Measurements from ENCODE around the gene ATP8A1.

ATP8A1 gene

DNA sequence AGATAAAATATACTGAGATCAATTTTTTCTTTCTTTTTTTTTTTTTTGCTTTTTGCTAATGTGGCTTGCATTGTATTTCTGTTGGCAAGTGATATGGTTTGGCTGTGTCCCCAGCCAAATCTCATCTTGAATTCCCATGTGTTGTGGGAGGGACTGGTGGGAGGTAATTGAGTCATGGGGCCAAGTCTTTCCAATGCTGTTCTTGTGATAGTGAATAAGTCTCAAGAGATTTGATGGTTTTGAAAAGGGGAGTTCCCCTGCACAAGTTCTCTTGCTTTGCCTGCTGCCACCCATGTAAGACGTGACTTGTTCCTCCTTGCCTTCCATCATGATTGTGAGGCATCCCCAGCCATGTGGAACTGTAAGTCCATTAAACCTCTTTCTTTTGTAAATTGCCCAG, 195.7 kb downstream of the ATP8A1 start:
- DNase-seq, result peak; percentile 7

DNA sequence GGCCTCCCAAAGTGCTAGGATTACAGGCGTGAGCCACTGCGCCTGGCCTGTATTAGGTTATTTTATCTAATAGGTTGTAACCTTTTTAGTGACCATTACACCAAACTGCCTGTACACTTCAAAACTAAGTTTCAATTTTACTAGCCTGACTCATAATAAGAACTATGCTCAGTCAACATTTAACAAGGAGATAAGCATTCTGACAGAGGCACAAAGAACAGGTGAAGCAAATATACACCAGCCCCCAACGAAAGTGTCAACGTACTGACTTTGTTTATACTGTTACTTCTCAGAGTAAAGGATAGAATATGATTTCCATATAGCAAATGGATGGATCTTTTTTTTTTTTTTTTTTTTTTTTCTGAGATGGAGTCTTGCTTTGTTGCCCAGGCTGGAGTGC, 196.9 kb downstream of the ATP8A1 start:
- DNase-seq, result no peak

DNA sequence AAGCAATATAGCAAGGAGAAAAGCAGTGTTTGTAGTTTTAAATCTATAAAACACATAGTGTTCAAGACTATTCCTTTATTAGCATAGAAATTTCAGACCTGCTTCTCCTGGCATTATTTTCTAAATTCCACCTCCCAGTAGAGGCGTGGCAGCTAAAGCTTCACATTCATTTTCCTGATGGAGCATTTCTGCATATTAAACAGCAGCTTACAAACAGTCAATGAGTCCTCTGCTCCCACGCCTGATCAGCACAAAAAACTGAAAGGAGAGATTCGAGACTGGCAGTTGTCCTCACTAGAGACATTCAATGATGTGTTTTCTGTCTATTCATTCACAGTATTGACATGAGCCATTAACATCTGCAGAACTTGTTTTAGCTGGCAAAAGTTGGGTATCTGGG, 198.2 kb downstream of the ATP8A1 start:
- DNase-seq, result no peak

DNA sequence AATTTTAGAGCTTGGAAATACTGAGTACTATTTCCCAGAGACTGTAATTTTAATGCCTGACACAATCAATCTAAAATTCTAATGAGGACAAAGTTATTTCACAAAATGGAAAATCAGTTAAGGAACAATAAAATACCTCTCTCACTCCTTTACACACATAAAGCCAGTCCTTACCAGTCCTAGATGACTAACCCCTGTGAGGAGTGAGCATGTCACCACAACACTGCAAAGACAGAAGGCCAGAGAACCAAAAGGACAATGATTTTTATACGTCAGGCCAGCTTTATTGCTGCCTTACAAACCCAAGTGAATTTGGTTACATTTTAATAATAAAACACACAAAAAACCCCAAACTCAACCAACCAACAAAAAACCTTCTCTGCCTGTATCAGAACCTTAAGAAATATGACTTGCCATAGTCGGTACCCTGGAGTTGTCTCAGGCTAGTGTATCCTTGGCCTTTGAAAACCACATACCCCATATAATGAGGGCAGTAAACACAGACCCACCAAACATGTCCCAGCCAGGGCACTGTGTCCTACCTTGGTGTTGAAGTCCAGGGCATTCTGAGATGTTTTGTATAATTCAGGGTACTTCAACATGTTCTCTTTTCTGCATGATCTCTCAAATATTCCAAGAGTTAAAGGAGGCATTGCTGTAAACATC, 202.0 kb downstream of the ATP8A1 start:
- DNase-seq, result no peak

DNA sequence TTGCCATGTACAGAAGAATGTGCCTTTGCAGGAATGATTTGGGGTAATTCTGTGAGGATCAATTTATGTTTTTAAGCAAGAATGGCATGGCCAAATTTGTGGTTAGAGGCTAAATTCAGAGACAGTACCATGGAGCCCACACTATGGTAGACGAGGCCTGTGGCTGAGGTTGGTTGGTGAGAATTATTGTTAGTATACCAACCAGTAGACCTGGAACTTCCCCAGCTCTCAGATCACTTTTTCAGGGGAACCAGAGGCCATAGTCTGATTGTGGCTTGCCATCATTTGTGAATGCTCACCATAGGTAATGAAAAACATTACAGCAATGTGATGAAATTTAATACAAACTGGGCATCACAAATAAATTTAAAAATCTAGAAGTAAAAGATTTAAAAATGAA, 203.3 kb downstream of the ATP8A1 start:
- no peak for DNase-seq

DNA sequence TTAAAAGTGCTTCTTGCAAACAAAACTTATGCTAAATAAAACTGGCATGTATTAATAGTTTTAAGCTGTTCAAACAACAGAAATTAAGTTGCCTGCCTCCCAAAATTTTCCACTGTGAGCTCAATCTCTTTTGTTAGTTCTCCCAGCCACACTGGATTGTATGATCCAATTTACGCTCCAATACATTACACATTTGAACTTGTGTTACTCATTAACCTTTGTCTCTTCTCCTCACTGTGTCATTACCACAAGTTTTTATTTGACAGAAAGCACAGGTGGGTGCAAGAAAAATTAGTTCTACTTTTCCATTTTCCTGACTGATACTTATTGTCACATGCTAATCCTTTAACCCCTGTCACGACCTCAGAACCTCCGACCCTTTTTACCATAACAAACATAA, 204.1 kb downstream of the ATP8A1 start:
- DNase-seq, result no peak

DNA sequence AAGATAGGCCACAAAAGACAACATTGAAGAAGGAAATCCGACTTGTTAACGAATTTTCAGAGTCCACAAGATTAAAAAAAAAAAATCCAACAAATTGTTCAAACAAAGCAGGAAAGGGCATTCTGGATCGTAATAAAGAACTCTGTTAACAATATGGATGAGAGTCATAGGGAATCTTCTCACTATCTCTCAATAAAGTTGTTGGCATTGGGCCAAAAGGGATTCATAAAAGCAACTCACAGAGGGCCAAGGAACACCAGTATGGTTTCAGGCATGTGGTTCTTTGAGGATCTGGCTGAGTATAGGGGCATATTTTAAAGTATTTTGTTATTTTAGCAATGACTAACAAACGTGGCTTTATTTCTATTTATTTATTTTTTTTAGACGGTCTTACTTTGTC, 210.1 kb downstream of the ATP8A1 start:
- no peak for DNase-seq

DNA sequence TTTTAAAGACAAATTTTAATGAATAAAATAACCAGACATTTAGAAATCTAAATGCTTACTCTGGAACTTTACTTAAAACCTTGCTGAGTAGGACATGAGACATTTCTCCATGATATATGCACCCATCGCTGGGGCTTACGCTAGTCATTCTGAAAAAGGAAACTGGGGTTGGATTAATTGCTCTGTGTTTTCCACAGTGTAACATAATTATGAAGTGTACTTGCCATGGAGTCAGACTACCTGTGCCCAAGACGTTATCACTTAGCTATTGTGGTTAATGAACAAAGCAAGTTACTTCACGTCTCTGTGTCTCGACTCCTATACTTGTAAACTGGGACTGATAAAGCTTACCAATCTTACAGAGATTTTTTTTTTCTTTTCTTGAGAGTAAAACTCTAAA, 211.9 kb downstream of the ATP8A1 start:
- no peak for DNase-seq

DNA sequence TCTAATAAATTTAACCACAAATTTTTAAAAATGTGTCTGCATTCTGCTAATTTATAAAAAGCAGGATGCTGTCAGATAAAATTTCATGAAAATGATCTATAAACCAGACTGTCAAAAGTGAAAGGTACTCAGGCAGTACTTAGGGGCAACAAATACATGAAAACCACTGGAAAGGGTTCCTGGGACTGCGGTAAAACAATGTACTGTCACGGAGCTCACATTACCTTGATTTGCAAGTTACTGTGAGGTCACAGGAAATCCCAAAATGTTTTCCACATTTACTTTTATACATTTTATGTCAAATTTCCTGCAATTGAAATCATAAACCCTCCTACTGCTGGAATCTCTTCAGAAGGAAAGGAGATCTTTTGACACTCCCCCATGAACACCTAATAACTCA, 214.3 kb downstream of the ATP8A1 start:
- no peak for DNase-seq

DNA sequence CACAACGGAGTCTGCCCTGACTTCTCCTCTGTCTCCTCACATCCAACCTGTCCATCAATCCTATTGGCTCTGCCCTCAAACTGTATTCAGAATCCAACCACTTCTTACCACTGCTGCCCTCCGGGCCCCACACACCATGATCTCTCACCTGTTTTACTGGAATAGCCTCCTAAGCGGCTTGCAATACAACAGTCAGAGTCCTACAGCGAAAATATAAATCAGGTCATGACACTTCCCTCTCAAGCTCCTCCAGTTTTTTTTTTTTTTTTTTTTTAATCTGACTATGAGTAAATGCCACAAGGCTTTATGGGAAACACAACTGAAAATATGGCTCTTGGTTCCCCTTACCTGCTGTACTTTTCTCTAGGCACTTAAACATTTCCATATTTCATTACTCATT, 216.8 kb downstream of the ATP8A1 start:
- DNase-seq, result no peak

DNA sequence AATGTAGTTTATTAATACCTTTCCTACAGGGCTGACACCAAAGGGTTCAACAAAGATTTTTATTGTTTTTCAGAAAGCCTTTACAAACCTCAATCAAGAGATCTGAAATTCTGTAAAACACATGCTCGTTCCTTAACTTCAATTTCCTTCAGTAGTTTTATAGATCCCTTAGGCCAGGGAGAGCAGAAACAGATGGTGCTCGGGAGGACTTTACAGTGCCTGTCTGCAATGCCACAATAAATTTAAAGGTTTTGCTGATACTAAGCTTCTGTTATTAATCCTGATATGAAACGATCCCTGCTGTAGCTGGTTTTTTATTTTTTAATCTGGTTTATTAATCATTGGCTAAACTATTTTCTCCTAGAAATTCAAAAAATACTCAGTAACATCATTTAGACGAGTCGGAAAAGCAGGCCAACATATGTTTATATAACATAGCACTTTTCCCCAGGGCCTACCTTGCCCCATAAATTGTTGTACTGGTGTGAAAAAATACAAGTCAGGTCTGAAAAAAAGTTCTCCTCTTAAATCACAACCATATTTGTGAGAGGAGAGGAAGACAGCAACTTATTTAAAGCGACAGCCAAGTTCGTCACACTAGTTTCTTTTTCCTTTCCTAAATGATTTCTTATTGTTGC, 219.9 kb downstream of the ATP8A1 start:
- no peak for DNase-seq

DNA sequence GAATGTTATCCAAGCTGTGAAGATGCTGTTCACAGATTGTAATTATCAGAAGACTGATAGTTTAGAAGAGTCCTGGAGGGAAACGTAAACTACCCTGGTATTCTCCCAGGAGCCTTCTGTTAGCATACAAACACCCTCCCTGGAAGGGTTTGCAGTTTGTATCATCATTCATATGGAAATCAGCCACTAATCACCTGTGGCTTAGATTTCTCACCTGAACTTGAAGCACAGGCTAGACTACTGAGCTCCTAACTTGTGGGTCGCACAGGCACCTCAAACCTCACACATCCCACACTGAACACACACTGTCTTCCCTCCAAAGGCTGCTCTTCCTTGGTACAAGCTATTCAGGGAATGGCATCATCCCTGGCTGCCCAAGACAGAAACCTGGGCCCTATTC, 228.9 kb downstream of the ATP8A1 start:
- DNase-seq, result no peak

DNA sequence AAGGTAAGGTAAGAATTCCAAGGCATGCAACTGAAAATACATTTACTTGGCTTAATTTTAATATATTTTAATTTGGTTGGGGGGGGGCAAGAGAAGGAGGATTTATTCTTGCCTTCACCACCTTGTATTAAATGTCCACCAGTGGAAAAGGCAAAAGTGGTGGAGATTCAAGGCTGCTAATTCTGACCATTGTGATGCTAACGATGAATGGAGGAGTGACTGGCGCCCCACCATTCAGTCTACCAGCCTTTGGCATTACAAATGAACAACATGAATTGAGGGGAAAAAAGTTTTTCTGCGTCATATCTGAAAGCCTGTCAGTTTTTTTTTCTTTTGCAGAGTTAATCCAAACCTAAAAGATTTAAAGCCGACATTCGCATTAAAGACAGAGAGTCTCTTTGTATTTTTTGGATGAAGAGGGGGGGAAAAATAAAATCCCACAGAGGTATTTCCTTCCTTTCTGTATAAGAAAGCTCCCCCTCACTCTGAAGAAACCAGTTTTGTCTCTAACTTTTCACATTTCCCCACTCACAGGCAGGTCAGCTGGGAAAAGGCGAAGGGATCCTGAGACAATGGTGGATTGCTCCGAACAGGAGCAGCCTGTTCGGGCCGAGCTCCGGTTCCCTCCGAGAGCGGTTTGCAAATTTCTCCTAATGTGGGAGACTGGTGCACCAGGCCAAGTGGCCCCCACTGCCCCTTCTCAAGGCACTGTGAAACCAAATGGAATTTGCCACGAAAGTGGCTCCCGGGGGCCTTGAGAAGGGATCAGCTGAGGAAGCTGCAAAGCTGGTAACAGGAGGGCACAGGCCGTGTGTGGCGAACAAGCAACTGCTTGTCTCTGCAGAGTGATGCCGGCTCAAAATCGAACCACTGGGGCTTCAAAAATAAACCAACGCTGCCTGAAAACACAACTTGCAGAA, 231.5 kb downstream of the ATP8A1 start:
- DNase-seq, result no peak

DNA sequence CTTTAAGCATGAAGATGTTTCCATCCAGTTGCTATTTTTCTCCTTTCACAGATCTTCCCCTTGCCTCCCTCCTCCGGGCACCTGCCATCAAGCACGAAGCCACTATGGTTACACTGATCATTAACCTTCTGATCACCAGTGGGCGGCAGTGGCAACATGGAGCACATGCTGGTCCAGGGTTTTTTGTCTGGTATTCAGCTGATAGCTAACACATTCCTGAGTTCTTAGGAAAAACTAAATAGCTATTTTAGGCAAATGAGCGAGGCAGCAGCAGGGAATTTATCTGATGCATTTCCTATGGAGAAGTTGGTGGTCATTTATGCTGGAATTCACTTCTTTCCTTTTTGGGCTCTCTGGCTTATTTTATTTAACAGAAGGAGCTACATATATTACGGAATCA, 236.8 kb downstream of the ATP8A1 start:
- peak; percentile 54 for DNase-seq

DNA sequence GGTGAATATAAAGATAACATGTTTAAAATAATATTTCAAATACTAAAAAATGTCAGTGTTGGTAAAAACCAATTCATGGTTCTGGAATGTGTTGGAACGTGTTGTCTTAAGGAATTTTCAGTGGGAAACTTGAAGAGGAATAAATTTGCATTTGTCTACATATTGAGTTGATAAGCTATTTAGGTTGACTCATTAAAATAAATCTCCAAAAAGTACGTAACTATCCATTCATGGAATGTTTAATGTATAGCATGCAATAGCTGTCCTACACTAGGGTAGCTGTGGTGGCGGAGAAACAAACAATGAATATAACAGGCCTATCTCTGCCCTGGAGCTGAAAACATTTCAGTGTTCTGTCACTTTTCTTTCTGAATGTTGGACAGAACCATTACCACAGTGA, 239.4 kb downstream of the ATP8A1 start:
- peak; percentile 70 for DNase-seq

DNA sequence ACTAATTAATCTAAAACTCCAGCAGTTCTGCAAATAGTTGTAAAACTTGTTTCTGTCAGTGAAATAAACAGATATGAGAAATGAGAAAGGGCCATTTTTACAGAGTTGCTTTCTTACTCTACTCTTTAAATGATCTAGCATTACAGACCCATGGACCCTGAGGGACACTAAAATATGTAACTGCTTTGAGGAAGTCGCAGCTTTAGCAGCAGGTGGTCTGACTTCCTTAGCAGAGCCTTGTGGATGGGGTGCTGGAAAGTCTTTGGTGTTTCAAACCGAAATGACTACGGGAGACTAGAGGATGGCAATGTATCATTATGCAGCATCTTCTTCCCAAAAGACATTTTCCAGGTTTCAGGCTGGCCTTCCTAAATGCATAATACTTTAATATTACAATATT, 240.9 kb downstream of the ATP8A1 start:
- no peak for DNase-seq

DNA sequence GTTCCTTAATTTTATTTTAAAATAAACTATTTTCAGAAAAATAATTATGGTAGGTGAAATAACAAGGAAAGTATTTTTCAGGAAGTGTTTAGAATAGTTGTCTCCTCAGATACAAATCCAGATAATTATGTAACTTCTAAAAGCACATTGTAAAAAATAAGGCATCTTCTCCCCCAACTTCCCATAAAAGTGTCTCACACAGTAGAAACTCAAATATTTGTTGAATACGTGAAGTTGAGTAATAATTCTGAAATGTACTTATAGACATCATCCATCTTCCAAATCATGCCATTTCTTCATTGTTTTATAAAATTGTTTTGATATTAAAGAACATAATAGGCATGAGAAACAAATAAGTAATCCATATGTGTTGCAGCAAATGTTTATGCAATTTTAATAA, 241.6 kb downstream of the ATP8A1 start:
- peak; percentile 31 for DNase-seq

DNA sequence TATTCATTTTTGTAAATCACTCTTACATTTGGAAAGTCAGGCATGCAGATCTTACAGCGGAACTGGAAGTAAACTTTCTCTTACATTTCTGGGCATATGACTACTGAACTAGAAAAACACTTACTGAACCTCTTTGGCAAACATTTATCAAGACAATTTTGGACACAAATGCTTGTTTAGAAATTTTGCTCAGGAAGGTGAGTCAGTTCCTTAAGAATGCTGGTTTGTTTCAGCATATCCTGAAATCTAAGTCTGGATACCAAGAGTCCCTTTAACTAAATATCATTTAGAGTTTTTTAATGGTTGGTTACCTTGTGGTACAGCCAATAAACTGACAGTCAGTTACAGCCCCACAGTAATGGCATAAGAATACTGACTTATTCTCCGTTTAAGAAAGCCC, 244.7 kb downstream of the ATP8A1 start:
- peak; percentile 80 for DNase-seq

DNA sequence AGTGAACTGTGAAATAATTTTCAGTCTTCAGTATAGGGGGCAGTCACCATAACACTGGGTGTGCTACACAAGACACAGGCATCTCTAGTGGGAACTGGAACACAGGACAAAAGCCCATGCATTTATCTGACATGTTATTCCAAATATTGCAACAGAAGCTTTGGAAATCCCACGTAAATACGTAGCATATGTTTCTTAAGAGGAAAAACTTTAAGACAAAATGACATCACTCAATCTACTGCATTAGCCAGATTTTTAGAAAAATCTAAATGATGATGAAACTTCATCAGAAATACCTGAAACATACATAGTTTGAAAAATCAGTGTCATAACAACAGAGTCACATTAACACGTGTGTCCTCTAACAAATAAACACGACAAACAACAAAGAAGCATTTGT, 245.1 kb downstream of the ATP8A1 start:
- DNase-seq, result peak; percentile 26

DNA sequence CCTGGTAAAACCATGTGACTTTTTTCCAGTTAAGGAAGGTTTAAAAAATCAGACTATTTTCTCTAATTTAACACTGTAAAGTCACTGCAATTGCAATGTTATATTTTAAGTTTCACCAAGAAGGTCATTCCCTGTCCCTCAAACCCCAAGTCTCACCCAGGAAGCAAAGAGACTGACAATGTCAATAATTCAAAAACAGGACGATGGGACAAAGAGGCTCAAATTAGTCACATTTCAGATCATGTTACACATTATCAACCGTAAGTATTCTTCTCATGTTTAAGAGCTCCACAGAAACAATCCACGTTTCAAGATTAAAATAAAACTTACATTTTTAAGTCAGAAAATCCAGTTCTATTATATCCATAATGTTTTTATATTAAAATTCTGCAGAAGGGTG, 246.5 kb downstream of the ATP8A1 start:
- no peak for DNase-seq

DNA sequence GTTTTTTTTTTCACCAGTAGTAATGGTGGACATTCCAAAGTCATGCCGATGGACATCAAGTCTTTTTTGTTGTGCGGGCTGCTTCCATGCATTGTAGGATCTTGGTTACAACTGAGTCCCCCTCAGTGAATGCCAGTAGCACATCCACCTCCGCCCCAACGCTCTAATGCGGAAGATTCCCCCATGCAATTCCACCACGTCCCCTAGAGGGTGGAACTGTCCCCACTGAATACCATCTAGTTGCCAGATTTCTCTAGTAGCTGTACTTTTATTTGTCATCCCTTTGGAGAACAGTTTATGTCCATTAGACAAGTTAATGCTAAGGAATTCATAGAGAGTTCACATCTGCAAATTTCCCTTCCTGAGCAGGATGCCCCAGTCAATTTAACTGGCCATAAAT, 252.9 kb downstream of the ATP8A1 start:
- no peak for DNase-seq

DNA sequence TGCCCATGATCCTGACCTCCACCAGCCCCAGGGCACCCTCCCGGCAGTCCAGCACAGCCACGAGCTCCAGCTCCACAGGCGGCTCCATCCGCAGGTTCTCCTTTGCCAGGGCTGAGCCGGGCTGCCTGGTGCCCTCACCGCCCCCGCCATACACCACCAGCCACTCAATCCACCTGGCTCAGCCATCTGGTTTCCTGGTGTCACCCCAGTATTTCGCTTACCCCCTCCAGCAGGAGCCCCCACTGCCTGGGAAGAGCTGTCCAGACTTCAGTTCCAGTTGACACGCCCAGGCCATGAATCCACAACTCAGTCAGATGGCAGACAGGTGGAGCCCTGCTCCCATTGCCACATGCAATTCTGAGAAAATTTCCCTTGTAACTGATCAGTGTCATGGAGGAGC, 255.7 kb downstream of the ATP8A1 start:
- no peak for DNase-seq

DNA sequence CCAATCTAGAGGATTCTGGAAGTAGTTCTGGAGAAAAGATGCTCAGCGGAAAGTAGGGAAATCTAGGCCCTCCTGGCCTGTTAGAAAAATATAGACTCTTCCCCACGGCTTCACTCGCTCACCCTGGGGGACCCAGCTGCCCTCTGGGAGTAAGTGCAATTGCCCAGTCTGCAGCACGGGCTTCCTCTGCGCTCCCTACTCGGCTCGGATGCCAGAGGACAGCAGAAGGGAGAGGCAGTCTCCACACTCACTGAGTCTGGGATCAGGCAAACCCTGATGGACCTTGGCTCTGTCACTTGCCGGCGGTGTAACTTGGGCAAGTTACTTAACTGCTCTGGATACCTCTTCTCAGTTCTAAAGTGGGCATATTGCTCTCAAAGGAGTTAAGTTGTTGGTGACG, 257.5 kb downstream of the ATP8A1 start:
- DNase-seq, result no peak

DNA sequence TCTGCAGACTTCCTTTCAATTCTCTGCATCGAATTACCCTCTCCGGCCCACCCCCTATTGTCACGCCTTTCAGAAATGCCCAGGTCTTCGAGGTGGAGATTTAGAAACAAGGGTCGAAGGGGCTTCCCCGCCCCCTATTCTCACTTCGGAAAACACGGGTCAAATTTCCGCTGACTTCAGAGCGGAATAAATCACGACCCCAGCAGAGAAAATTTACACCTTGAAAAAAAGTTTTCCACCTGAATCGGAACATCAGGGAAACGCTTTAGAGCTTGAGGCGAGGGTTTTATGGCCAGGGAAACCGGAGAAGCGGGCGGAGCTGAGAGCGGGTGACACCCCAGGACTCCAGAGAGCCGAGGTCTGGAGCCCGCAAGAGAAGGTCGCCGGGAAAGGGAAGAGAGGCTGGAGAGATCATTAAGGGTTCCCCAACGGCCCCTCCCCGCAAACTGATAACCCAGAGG, 258.0 kb downstream of the ATP8A1 start:
- no peak for DNase-seq
